Mucosa of rectum (tissue), 2 donors: ENCODE results near the gene KRTAP22-1.

ENCODE experiments used
- H3K27ac ChIP-seq, 2 donors: one replicate each; pipeline ENCODE4 v1.7.0; 2013; ENCODE audit warnings: inconsistent platforms in 2 of 2, low read depth in 2 of 2, low read length in 2 of 2
- H3K27me3 ChIP-seq, 2 donors: one replicate each; pipeline ENCODE4 v1.7.0; 2013; ENCODE audit warnings: low read length in 2 of 2; ENCODE audit not compliant: control insufficient read depth in 2 of 2, insufficient read depth in 2 of 2
- H3K36me3 ChIP-seq, 2 donors: one replicate each; pipeline ENCODE4 v1.7.0; 2013; ENCODE audit warnings: low read length in 2 of 2; ENCODE audit not compliant: control insufficient read depth in 2 of 2, insufficient read depth in 2 of 2
- H3K4me1 ChIP-seq, 2 donors: one replicate each; pipeline ENCODE4 v1.7.0; 2013; ENCODE audit warnings: low read length in 2 of 2, mild to moderate bottlenecking in 1 of 2; ENCODE audit not compliant: control insufficient read depth in 2 of 2, insufficient read depth in 2 of 2
- H3K4me3 ChIP-seq, 2 donors: one replicate each; pipeline ENCODE4 v1.7.0; 2013; ENCODE audit warnings: low read length in 2 of 2
- H3K9ac ChIP-seq, 2 donors: one replicate each; pipeline ENCODE4 v1.7.0; 2013; ENCODE audit warnings: low read length in 2 of 2, low read depth in 1 of 2, mild to moderate bottlenecking in 1 of 2
- H3K9me3 ChIP-seq, 2 donors: one replicate each; pipeline ENCODE4 v1.7.0; 2013; ENCODE audit warnings: low read length in 2 of 2; ENCODE audit not compliant: control insufficient read depth in 2 of 2
- donor health status: healthy.
- donor health status: Normal muscosa, but diverticular disease.

KRTAP22-1 gene

DNA sequence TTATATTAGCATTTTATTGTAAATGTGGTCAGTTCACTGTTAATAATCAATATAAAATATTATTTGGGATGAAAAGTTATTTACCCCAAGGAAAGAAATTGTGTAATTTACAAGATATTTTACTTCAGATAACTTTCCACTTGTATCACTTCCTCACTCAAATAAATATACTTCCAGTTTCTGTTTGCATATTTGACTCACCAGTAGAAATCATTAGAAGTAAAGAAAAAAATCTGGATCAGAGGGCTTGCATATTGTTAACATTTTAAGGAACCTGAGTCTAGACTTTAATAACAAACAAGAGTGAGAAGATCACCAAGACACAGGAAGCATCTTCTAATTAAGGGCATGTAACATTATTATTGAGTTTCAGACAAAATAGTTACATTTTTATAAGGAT, 19.2 kb downstream of the KRTAP22-1 start:
- Histone ChIP-seq H3K9ac (no peak overlapping the region), H3K4me3 (no peak overlapping the region), H3K27ac (no peak overlapping the region), H3K9me3 (peaks cover 4 to 7% of the 10 kb centered on the region in 2 donors), H3K4me1 (no peaks in the 10 kb centered on the region), H3K27me3 (no peaks in the 10 kb centered on the region), H3K36me3 (no peaks in the 10 kb centered on the region)

DNA sequence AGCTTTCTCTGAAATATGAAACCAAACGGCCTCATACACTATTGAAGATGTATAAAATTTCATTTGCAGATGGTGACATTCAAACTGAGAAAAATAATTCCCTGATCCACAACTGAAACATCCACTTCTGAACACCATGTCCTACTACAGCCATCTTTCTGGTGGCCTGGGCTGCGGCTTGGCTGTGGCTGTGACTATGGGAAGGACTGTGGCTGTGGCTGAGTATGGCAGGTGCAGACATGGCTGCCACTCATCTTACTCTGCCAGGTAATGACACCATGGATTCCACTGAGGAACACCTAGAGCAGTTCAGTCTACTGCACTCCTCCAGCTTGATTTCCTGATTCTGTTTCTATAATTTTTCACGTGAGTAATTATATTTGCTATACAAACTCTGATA, 19.6 kb downstream of the KRTAP22-1 start, which contains the start of gene KRTAP20-4:
Gene KRTAP20-4, plus strand, starts transcription at position 106 of the 400 bp plus-strand sequence.
- H3K27ac ChIP-seq = no peak within 1 kb of the TSS
- H3K36me3 ChIP-seq = no peaks in the 10 kb centered on the region
- no peak within 1 kb of the TSS for H3K4me3 ChIP-seq
- H3K4me1 ChIP-seq = no peaks in the 10 kb centered on the region
- H3K9me3 ChIP-seq = peaks cover 4 to 7% of the 10 kb centered on the region in 2 donors
- H3K27me3 ChIP-seq = no peaks in the 10 kb centered on the region
- no peak within 1 kb of the TSS for H3K9ac ChIP-seq

- H3K36me3 ChIP-seq = no peaks in the 10 kb centered on the region
Measured at GRCh38 chr21:30623362-30623761, 22.5 kb downstream of the KRTAP22-1 start.

GRCh38 chr21:30625449-30626165, 24.7 kb downstream of the KRTAP22-1 start:
- no peaks in the 10 kb centered on the region for H3K36me3 ChIP-seq
- peaks cover 4 to 5% of the 10 kb centered on the region in 2 donors for H3K9me3 ChIP-seq
- no peaks in the 10 kb centered on the region for H3K4me1 ChIP-seq
- no peak overlapping the region for H3K27ac ChIP-seq
- H3K9ac ChIP-seq = no peak overlapping the region
- no peaks in the 10 kb centered on the region for H3K27me3 ChIP-seq
- no peak overlapping the region for H3K4me3 ChIP-seq

More at GRCh38 chr21:30623362-30623761, 22.5 kb downstream of the KRTAP22-1 start:
- no peak overlapping the region for H3K4me3 ChIP-seq
- H3K27me3 ChIP-seq = no peaks in the 10 kb centered on the region
- H3K4me1 ChIP-seq = no peaks in the 10 kb centered on the region
- no peak overlapping the region for H3K9ac ChIP-seq
- H3K27ac ChIP-seq = no peak overlapping the region
- peaks cover 4 to 5% of the 10 kb centered on the region in 2 donors for H3K9me3 ChIP-seq

DNA sequence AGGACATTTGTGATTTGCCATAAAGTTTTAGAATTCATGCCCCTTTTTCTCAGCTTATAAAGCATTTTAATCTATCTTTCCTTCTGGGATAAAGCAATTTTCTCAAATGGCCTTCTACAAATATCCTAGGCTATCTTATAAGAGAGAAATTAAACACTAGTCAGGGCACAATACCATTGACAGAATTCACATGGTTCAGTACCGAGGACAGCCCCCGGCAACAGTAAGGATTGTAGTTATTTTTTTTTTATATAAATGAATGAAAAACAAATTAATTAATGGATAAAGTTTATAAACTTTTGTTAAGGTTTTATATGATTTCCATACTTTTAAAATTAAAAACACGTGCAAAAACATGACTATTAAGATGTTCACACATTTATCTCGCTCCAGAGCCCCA, 27.2 kb downstream of the KRTAP22-1 start:
- Histone ChIP-seq H3K36me3 (no peaks in the 10 kb centered on the region), H3K4me3 (no peak overlapping the region), H3K27me3 (no peaks in the 10 kb centered on the region), H3K9ac (no peak overlapping the region), H3K9me3 (peaks cover 4 to 10% of the 10 kb centered on the region in 2 donors), H3K27ac (no peak overlapping the region), H3K4me1 (no peaks in the 10 kb centered on the region)

DNA sequence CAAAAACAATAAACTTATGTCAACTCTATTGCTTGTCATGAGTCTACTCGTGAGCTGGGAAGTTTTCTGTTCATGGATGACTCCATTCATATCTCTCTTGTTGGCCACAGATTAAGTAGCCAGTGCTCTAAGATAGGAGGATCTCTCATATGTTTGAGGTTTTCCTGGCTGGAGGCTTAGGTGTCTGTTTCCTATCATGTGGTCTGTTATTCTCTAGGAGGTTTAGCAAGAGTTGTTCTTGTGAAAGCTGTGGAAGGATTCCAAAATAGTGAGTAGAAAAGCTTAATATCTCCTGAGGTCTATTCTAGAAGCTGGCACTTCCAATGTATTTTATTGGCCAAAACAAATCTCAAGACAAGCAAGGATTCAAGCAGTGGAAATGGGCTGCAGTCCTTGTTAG, 28.3 kb downstream of the KRTAP22-1 start:
- H3K27me3 ChIP-seq = no peaks in the 10 kb centered on the region
- H3K4me1 ChIP-seq = no peaks in the 10 kb centered on the region
- no peaks in the 10 kb centered on the region for H3K36me3 ChIP-seq
- H3K4me3 ChIP-seq = no peak overlapping the region
- H3K9ac ChIP-seq = no peak overlapping the region
- H3K27ac ChIP-seq = no peak overlapping the region
- peaks cover 0 to 5% of the 10 kb centered on the region in 2 donors for H3K9me3 ChIP-seq

DNA sequence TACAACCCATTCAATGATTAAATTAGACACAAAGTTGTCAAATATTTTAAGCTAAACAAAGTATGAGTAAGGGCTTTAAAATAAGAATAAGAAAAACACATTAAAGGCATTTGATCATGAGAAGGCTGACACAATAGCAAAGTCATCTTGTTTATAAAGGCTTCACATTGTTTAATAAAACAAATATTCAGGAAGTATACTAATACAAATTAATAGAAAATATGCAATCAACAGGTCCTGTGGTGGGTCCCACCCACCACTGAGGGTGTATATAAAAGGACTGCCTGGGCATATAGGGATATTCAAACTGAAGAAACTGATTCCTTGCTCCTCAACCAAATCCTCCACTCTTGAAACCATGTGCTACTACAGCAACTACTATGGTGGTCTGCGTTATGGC, 34.0 kb downstream of the KRTAP22-1 start, which contains the start of gene KRTAP20-2:
Gene KRTAP20-2, plus strand, starts transcription at position 301 of the 400 bp plus-strand sequence. Its CDS starts 58 bp downstream, at position 359.
- no peak within 1 kb of the TSS for H3K4me3 ChIP-seq
- no peaks in the 10 kb centered on the region for H3K36me3 ChIP-seq
- no peak within 1 kb of the TSS for H3K27ac ChIP-seq

GRCh38 chr21:30638686-30639085, 37.8 kb downstream of the KRTAP22-1 start:
- Histone ChIP-seq H3K4me1 (no peaks in the 10 kb centered on the region), H3K9me3 (peaks cover 0 to 3% of the 10 kb centered on the region in 2 donors), H3K4me3 (no peak overlapping the region), H3K27ac (no peak overlapping the region), H3K9ac (no peak overlapping the region), H3K27me3 (no peaks in the 10 kb centered on the region), H3K36me3 (no peaks in the 10 kb centered on the region)

More for the DNA sequence above, 34.0 kb downstream of the KRTAP22-1 start, which contains the start of gene KRTAP20-2:
- Histone ChIP-seq H3K9ac (no peak within 1 kb of the TSS), H3K9me3 (peaks cover 0 to 5% of the 10 kb centered on the region in 2 donors), H3K4me1 (no peaks in the 10 kb centered on the region), H3K27me3 (no peaks in the 10 kb centered on the region)

- Histone ChIP-seq H3K9ac (no peak within 1 kb of the TSS), H3K4me1 (no peaks in the 10 kb centered on the region), H3K9me3 (peaks cover 0 to 6% of the 10 kb centered on the region in 2 donors), H3K27ac (no peak within 1 kb of the TSS), H3K4me3 (no peak within 1 kb of the TSS), H3K27me3 (no peaks in the 10 kb centered on the region), H3K36me3 (no peaks in the 10 kb centered on the region)
Measured at GRCh38 chr21:30642564-30642963, 41.7 kb downstream of the KRTAP22-1 start, which contains the start of gene KRTAP20-3. Gene KRTAP20-3 (plus strand): TSS chr21:30642864.

DNA sequence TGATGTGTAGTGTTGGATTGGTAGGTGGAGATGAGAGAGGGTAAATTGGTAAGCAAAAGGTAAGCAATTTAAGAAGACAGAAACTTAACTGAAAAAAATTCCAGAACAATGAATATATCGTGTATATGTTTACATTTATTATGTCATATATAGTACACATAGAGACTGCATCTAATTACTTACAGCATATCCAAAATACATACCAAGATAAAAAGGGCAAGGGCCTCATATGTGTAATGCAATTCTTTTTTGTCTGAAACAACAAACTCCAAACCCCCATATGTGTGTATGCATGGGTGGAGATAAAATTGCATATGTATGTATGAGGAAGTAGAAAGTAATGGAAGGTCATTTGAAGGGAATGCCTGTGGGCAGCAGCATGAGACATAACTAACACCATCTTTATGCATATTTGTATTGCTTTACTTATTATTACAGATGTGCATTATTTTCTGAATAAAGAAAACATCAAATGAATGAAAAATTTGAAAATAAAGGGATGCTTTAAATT, 46.1 kb downstream of the KRTAP22-1 start:
- Histone ChIP-seq H3K27me3 (no peaks in the 10 kb centered on the region), H3K9me3 (peaks cover 0 to 2% of the 10 kb centered on the region in 2 donors), H3K9ac (no peak overlapping the region), H3K27ac (no peak overlapping the region), H3K36me3 (no peaks in the 10 kb centered on the region), H3K4me1 (no peaks in the 10 kb centered on the region), H3K4me3 (no peak overlapping the region)
